A204.1 (cell line): ENCODE results near the gene FBN2.
"Not testable (repeated sequence)": the region's sequence is repeated elsewhere in the genome, so short reads cannot be mapped to it uniquely, and the experiment has no call there.

ENCODE experiments used
- FAIRE-seq: peaks from 2 replicates; lab custom pipeline; 2012; peaks lifted over from hg19 to GRCh38; lab: Jason Lieb, UNC

The FBN2 gene

GRCh38 chr5:128424646-128425045 is 113.4 kb downstream of the FBN2 start:
- FAIRE-seq: no peak

- no peak for FAIRE-seq
Measured at GRCh38 chr5:128422612-128423011, 115.4 kb downstream of the FBN2 start.

- no peak for FAIRE-seq
Measured at GRCh38 chr5:128414469-128414868, 123.6 kb downstream of the FBN2 start.

- no peak for FAIRE-seq
Measured at GRCh38 chr5:128413356-128413755, 124.7 kb downstream of the FBN2 start.

- no peak for FAIRE-seq
Measured at GRCh38 chr5:128412145-128412930, 125.7 kb downstream of the FBN2 start.

DNA sequence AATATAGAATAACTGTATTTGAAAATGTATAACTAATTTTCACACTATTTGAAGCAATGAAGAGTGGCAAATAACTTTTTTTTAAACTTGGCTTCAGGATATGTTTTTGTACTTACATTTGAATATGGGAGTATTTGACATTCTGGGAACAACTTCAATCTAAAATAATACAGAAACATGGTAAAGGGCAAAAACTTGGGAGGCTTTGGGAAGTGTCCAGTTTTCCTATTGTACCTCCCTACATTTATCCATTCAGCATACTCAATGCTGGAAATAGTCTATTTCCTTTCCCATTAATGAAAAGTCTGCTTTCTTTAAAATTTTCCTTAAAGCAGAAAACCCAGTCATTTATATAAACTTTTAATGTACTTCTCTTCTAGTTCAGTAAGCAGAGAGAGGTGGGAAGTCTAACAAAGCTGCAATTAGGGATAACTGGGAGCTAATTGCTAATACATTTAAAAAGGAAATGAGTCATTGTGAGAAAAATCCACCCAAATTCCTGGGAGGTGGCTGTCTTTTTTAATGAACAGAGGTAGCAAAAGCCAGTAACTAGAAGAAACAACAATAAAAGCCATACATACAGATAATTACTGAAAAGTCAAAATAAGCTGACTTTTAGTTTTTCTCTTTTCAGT is 128.8 kb downstream of the FBN2 start:
- no peak for FAIRE-seq

DNA sequence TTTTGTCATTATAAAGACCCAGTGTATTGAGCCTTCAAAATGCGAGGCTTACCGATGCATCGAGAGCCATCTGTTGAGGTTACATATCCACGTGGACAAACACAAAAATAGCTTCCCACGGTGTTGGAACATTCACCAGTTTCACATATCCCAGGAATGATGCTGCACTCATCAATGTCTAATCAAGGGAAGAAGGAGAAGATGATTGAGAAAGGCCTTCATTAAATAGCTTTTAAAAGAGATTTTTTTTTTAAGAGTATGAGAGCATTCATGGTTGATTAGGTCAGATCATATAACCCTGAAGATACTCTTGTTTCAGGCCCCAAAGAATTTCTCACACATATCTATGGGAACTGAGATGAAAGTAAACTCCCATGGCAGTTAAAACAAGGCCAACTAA is 129.4 kb downstream of the FBN2 start:
- FAIRE-seq: no peak

GRCh38 chr5:128407944-128408343 is 130.1 kb downstream of the FBN2 start:
- peak; percentile 16 for FAIRE-seq

GRCh38 chr5:128406803-128407202 is 131.2 kb downstream of the FBN2 start:
- FAIRE-seq: no peak

DNA sequence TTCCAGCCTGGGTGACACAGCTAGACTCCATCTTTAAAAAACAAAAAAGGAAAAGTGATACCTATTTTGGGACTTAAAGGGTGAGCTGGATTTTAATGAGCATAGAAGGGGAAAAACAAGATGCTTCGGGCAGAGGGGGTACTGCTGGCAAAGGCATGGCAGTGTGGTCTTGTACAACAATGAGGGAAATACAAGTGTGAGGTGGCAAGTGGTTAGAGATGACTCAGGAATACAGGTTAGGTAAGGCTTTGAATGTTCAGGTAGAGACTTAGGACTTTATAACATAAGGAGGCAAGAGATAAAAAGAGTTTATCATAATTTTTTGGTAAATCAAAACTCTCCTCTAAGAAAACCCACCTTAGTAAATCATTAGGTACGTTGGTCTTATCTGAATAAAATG is 132.9 kb downstream of the FBN2 start:
- no peak for FAIRE-seq

GRCh38 chr5:128403333-128403732 is 134.7 kb downstream of the FBN2 start:
- no peak for FAIRE-seq

DNA sequence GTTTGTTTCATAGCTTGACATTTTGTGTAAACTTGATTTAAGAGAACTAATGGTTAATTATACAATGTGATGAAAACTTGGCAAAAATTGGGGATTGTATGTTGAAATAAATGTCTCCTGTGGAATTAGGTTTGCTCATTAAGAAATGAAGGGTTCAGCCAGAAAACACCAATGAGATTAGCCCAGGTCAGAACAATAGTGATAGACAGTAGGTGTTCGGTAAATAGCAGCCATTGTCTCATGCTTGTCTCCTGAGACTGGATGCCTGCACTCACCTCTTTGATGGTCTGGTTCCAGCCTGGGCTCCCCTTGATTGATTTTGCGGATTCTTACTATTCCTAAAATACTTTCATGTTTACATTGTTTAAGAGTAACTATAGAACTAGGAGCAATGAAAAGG is 135.5 kb downstream of the FBN2 start:
- FAIRE-seq: no peak

DNA sequence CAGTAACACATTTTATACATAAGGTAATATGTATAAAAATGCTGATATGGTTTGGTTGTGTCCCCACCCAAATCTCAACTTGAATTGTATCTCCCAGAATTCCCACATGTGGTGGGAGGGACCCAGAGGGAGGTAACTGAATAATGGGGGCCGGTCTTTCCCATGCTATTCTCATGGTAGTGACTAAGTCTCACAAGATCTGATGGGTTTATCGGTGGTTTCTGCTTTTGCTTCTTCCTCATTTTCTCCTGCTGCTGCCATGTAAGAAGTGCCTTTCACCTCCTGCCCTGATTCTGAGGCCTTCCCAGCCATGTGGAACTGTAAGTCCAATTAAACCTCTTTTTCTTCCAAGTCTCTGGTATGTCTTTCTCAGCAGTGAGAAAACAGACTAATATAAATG is 137.3 kb downstream of the FBN2 start:
- FAIRE-seq: not testable (repeated sequence)

- no peak for FAIRE-seq
Measured at GRCh38 chr5:128399111-128399510, 138.9 kb downstream of the FBN2 start.

- FAIRE-seq: no peak
Measured at GRCh38 chr5:128397876-128398275, 140.2 kb downstream of the FBN2 start.

GRCh38 chr5:128395073-128395472 is 143.0 kb downstream of the FBN2 start:
- no peak for FAIRE-seq

GRCh38 chr5:128384068-128384467 is 154.0 kb downstream of the FBN2 start:
- FAIRE-seq: no peak

- FAIRE-seq: no peak
Measured at GRCh38 chr5:128380337-128380736, 157.7 kb downstream of the FBN2 start.

- FAIRE-seq: no peak
Measured at GRCh38 chr5:128378632-128379031, 159.4 kb downstream of the FBN2 start.

DNA sequence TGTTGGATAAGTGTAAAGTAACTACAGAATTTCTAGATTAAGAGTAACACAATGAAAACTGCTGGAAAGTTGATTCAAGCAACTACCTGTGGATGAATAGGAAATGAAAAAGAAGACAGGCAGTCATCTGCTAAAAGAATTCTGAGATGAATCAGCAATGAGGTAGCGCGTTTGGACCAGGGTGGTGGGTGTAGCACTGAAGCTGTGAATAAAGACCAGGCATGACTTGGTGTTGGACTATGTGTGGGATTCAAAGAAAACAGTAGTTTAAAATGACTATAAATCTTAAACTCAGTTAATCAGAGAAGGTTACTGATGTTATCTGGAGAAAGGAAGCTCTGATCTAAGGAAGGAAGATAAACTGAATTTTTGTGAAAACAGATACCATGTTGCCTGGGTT is 159.8 kb downstream of the FBN2 start:
- FAIRE-seq: no peak

GRCh38 chr5:128376577-128376976 is 161.5 kb downstream of the FBN2 start:
- FAIRE-seq: no peak

GRCh38 chr5:128366147-128366546 is 171.9 kb downstream of the FBN2 start:
- FAIRE-seq: peak; percentile 72

- no peak for FAIRE-seq
Measured at GRCh38 chr5:128362370-128362769, 175.7 kb downstream of the FBN2 start.

GRCh38 chr5:128358826-128359225 is 179.2 kb downstream of the FBN2 start:
- peak; percentile 70 for FAIRE-seq
